CD4-positive, alpha-beta T cell treated with Interleukin-4 for 1 hour (primary cell): ENCODE measurements around the gene SYT13.
"Not testable (repeated sequence)": the region's sequence is repeated elsewhere in the genome, so short reads cannot be mapped to it uniquely, and the experiment has no call there.

Experiments
- DNase-seq, 2 donors: peaks; one replicate each; pipeline ENCODE4 v3.0.0-alpha.2; 2020 to 2022

Gene SYT13

GRCh38 chr11:45272701-45273100, 13.4 kb downstream of the SYT13 start:
- no peak for DNase-seq

DNA sequence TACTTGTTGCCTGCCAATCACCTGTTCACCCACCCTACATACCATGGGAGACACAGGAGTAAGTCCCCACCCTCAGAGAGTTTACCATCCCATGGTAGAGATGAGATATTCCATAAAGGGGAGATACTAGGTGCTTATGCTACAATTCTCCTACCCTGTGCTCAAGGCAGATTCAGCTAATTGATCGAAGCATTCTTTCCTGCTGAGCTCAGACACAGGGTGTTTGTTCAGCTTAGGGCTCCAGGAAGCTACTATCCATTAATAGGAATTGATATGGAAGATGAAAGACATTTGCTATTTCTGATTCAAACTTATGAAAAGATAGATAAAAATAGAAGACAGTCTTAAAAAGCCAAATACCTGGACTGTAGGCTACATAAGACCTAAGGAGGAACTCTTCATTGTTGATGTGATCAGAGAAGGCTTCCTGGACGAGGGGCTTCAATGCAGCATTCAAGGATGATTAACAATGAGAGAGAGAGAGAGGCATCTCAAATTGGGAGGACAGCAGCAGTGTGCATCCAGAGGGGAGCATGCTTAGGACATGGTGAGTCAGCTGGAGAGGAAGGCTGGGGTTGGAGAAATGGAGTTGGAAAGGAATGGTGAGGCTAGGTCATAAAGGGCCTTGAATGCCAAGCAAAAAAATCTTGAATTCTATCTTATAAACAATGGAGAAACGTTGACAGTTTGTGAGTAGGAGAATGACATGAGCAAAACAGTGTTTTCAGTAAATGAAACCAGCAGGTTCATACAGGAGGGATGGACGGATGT, 15.0 kb downstream of the SYT13 start:
- DNase-seq = no peak

DNA sequence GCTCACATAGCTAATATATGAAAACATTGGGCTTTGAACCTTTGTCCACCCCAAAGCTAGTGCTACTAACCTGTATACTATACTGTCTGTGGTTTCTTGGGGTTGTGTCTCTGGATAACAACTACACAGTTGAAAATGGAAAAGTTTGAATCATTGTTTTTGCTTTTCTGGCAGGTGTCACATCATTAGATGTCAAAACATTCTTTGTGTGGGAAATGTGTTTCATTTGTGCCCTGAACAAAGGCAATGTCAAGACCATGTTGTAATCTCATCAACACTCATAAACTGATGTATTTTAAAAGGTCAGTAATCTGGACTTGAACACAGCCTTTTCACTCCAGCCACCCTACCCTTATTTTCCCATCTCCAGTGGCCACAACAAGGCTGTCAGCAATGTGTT, 16.5 kb downstream of the SYT13 start:
- no peak for DNase-seq

DNA sequence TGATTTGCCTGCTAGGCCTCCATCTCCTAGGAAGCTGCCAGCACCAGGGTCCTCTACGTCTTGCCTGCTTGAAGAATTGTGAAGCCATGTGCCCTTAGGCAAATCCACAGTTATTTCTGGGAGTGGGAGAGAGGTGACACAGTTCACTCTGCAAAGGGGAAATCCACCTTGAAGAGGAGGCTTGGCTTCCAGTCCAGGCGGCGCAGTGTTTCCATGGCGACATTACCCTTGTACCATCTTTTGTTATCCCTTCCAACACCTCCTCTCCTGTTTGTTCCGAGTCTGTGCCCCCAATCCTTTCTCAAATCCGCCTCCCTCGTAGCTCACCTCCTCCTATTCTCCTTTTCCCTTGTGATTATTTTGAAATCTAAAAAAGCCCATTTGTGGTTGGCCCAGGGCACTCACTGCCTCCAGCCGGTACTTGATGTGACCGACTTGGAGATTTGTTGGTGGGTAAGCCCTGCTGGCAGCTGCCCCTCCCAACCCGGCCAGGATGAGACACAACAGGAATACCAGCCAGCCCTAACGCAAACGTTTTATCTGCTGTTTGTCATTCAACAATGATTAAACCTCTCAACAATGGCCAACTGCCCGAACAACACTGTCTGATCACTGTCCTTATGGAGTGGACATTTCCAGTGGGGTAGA, 18.4 kb downstream of the SYT13 start:
- no peak for DNase-seq

DNA sequence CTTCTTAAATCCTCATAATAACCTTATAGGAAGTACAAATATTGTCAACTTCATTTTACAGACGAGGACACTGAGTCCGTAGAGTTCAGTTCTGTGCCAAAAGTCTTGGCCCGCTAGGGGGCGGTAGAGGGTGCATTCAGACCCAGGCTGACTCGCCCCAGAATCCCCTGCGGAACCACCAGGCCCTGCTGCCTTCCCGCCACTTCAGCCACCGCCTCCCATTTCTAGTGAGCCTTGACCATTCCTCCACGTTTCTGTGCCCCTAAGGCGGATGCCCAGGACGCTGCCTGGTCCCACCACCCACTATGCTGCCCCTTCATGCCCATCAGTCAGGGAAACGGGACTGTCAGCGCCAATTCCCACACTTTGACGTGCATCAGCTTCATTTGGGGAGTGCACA, 19.1 kb downstream of the SYT13 start:
- no peak for DNase-seq

DNA sequence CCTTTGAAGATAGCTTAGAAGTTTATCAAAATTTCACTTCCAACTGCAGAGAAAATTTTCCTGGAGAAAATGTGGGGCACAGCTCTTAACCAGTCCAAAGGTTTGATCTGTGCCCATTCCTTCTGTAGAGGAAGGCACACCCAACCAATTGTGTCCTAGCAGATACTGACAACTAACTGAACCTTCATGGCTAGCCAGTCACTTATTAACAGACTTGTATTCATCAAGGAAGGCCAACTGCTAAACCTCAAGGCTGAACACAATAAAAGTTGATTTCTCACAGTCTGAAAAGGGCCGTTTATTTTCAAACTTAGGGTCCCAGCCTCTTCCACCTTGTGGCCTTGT, 19.5 kb downstream of the SYT13 start:
- no peak for DNase-seq

DNA sequence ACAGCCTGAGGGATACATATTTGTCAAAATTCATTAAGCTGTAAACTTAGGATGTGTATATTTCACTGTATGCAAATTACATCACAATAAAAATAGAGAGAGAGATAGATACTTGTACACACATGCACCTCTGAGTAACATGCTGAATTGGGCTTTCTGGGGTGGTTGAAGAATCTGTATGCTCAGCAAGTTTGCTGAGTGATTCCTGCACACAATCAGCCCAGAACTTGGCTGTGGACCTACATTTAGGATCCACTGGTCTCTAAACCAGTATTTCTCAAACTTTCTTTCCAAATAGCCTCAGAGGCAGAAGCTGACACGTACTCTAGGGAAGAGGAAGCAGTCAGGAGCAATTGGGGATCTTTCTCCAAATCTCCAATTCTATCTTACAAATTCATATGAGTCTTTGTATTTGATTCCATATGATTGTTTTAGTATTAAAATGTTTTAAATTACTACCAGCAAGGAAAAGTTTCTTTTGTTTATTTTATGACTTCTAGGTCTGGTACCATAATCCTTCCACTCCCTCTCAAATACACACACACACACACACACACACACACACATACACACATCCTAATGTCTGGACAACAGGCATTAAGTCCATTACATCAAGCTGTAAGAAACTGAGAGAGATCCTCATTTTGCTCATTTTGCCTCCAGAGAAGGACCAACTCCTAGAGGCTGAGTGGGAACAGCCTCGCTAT, 20.0 kb downstream of the SYT13 start:
- DNase-seq = no peak

- no peak for DNase-seq
Measured at GRCh38 chr11:45264839-45265515, 21.2 kb downstream of the SYT13 start.

DNA sequence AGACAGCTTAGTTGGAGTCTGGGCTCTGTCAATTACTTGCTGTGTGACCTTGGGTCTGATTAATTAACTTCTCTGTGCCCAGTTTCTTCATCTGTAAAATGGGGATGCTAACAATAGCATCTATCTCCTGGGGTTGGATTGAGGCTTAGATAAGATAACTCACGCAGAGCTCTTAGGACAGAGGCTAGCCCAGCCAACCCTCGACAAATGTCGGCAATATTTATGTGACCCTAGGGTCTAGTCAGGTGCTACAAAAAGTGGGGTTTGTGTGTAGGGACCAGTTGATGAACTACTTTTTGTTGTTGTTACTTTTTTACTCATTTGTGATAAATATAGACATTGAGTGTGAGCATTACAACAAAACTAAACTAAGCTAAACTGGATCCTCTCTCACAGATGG, 22.4 kb downstream of the SYT13 start:
- DNase-seq = no peak

- DNase-seq = no peak
Measured at GRCh38 chr11:45262900-45263299, 23.2 kb downstream of the SYT13 start.

DNA sequence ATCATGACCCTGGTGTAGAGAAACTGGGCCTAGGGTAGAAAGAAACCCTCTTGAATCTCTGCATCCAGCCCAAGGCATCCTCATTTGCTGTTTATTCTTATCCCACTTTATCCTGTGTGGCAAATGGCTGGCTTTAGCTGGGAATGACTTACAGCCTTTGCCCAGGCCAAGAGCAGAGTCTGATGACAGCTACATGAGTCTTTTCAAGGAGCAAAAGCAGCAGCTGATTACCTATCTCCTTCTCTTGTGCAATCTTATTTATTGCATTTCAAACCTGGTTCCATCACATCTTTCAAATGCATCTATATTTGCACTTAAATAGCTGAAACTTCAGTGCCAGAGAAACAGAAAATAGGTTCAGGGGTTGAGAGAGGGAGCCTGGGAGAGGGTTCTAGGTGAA, 26.1 kb downstream of the SYT13 start:
- no peak for DNase-seq

GRCh38 chr11:45259592-45259991, 26.5 kb downstream of the SYT13 start:
- DNase-seq = no peak

DNA sequence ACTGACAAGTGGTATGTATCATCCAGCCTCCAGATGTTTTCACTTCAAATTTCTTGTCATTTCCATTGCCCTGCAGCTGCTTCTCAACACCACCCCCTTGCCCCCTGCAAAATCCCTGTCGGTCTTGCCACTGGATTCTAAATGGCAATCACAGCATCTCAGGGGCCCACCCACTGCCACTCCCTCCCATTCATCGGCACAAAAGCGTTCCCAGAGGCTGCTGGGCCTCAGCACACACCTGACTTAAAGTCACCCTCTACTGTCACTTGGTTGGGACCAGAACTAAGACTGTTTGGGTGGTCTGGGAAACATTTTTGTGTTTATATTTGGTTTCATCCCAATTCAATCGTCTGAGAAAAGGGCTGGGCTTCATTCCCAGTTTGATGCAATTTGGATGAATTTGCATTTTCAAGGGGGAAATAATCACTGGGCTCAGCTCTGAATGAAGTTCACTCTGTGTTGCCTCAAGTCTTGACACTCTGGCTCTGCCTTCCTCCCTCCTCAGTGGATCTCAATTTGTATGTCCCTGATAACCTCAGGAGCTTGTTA, 27.1 kb downstream of the SYT13 start:
- DNase-seq = no peak

GRCh38 chr11:45254070-45254469, 32.1 kb downstream of the SYT13 start:
- no peak for DNase-seq

DNA sequence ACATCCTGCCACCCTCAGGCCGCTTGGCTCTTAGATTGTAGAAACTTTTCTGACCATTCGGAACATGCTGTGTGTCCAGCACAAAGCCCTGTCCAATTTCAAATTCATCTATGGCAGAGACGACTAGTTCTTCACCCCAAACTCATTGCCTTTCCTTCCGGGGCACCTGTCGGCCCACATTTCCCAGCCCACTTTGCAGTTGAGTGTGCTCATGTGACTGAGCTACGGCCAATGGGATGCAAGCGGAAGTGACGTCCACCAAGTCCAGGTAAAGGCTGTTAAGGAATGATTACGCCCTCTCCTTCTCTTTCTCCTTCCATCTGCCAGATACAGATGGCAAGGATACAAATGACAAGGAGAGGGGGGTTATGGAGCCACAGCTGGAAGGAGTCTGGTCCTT, 32.5 kb downstream of the SYT13 start:
- DNase-seq = no peak

GRCh38 chr11:45252877-45253276, 33.3 kb downstream of the SYT13 start:
- no peak for DNase-seq

GRCh38 chr11:45252134-45252856, 33.8 kb downstream of the SYT13 start:
- peak; percentile 4 to 12 for DNase-seq

DNA sequence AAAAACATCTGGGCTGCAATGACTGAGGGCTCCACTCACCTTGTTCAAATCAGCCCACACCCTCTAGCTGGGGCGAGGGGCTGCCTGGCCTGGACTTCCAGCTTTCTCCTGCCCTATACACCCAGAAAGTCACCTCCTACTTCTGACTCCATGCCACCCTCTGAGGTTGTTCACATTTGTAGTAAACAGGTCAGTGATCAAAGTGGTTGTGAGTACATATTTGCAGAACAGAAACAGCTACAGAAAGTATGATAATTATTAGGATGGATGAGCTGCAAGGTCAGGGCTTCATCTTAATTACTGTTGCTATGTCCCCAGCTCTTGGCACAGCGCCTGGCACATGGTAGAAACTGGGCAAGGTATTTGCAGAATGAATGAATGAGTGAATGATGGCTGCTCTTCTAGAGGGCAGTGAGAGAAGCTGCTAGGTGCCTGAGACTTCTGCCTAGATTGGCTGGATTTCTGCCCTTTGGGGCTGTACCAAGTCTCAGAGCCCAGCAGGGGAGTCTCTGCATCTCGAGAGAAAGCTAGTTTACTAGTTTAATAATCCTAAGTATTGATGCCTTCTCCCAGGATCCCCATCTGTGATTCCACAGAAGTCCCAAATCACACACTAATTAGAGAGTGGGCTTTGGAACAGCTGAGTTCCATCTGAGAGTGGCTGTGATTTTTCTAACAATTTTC, 36.0 kb downstream of the SYT13 start:
- DNase-seq = no peak

DNA sequence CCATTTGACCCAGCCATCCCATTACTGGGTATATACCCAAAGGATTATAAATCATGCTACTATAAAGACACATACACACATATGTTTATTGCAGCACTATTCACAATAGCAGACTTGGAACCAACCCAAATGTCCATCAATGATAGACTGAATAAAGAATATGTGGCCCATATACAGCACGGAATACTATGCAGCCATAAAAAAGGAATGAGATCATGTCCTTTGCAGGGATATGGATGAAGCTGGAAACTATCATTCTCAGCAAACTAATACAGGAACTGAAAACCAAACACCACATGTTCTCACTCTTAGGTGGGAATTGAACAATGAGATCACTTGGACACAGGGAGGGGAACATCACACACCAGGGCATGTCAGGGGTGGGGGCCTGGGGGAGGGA, 36.8 kb downstream of the SYT13 start:
- DNase-seq = not testable (repeated sequence)

GRCh38 chr11:45248501-45249011, 37.6 kb downstream of the SYT13 start:
- no peak for DNase-seq

GRCh38 chr11:45247433-45247832, 38.7 kb downstream of the SYT13 start:
- no peak for DNase-seq

- no peak for DNase-seq
Measured at GRCh38 chr11:45246241-45246640, 39.9 kb downstream of the SYT13 start.
